IPS-20b (cell line): ENCODE measurements around the gene MTLN.
"Not testable (repeated sequence)": the region's sequence is repeated elsewhere in the genome, so short reads cannot be mapped to it uniquely, and the experiment has no call there.

Experiments used
- H3K27ac ChIP-seq: one replicate; pipeline ENCODE4 v1.5.1; 2013; ENCODE audit warnings: low read length
- H3K27me3 ChIP-seq: 2 replicates; pipeline ENCODE4 v1.6.1; 2013; ENCODE audit warnings: mild to moderate bottlenecking, low read length, inconsistent platforms; ENCODE audit not compliant: insufficient read depth
- H3K36me3 ChIP-seq: 2 replicates; pipeline ENCODE4 v1.6.1; 2013; ENCODE audit warnings: low read depth, mild to moderate bottlenecking, inconsistent platforms, low read length, moderate library complexity; ENCODE audit not compliant: insufficient read depth
- H3K4me1 ChIP-seq: 2 replicates; pipeline ENCODE4 v1.6.1; 2013; ENCODE audit warnings: mild to moderate bottlenecking, control low read depth, inconsistent platforms, low read length, moderate library complexity; ENCODE audit not compliant: insufficient read depth
- H3K4me3 ChIP-seq: 2 replicates; pipeline ENCODE4 v1.5.1; 2013; ENCODE audit warnings: mild to moderate bottlenecking, low read length, inconsistent platforms
- H3K9ac ChIP-seq: 2 replicates; pipeline ENCODE4 v1.6.1; 2013; ENCODE audit warnings: low read depth, mild to moderate bottlenecking, inconsistent platforms, low read length, moderate library complexity
- H3K9me3 ChIP-seq: 2 replicates; pipeline ENCODE4 v1.6.1; 2013; ENCODE audit warnings: mild to moderate bottlenecking, low read depth, low read length, inconsistent platforms; ENCODE audit not compliant: insufficient read depth

Gene MTLN

GRCh38 chr2:110218889-110219288 is 6.5 kb upstream of the MTLN start:
- H3K27ac ChIP-seq, H3K4me3 ChIP-seq, H3K36me3 ChIP-seq, H3K9me3 ChIP-seq, H3K4me1 ChIP-seq, H3K9ac ChIP-seq, H3K27me3 ChIP-seq: not testable (repeated sequence)

- peaks cover 2% of the 10 kb centered on the region; the same call in 1 of the 2 replicates for H3K9me3 ChIP-seq
- H3K27me3 ChIP-seq: no peaks in the 10 kb centered on the region
Observed at GRCh38 chr2:110216803-110217202, 4.5 kb upstream of the MTLN start.

GRCh38 chr2:110216199-110216598 is 3.9 kb upstream of the MTLN start:
- H3K4me1 ChIP-seq: no peaks in the 10 kb centered on the region
- H3K27me3 ChIP-seq: no peaks in the 10 kb centered on the region
- H3K36me3 ChIP-seq: no peaks in the 10 kb centered on the region
- H3K9me3 ChIP-seq: peaks cover 2% of the 10 kb centered on the region; the same call in 1 of the 2 replicates
- H3K4me3 ChIP-seq: no peak overlapping the region
- H3K27ac ChIP-seq: no peak overlapping the region
- no peak overlapping the region for H3K9ac ChIP-seq

More at GRCh38 chr2:110216803-110217202, 4.5 kb upstream of the MTLN start:
- Histone ChIP-seq H3K4me3 (no peak overlapping the region), H3K4me1 (peaks cover under 1% of the 10 kb centered on the region; the same call in 1 of the 2 replicates), H3K27ac (no peak overlapping the region), H3K9ac (no peak overlapping the region), H3K36me3 (no peaks in the 10 kb centered on the region)

- H3K4me1 ChIP-seq: no peaks in the 10 kb centered on the region
- H3K36me3 ChIP-seq: no peaks in the 10 kb centered on the region
- H3K4me3 ChIP-seq: no peak overlapping the region
- no peak overlapping the region for H3K27ac ChIP-seq
- no peak overlapping the region for H3K9ac ChIP-seq
- H3K27me3 ChIP-seq: no peaks in the 10 kb centered on the region
- H3K9me3 ChIP-seq: peaks cover 2% of the 10 kb centered on the region; the same call in 1 of the 2 replicates
Observed at GRCh38 chr2:110215566-110216158, 3.3 kb upstream of the MTLN start.

- Histone ChIP-seq H3K9ac (no peak overlapping the region), H3K36me3 (peaks cover 2% of the 10 kb centered on the region), H3K4me1 (no peaks in the 10 kb centered on the region), H3K9me3 (peaks cover 2% of the 10 kb centered on the region; the same call in 1 of the 2 replicates), H3K27me3 (no peaks in the 10 kb centered on the region), H3K27ac (no peak overlapping the region), H3K4me3 (no peak overlapping the region)
Observed at GRCh38 chr2:110215091-110215490, 2.7 kb upstream of the MTLN start.

- H3K9ac ChIP-seq, H3K27ac ChIP-seq, H3K4me1 ChIP-seq, H3K4me3 ChIP-seq, H3K27me3 ChIP-seq, H3K9me3 ChIP-seq: not testable (repeated sequence)
- H3K36me3 ChIP-seq: peaks cover 10% of the 10 kb centered on the region
Observed at GRCh38 chr2:110213522-110213921, 1.2 kb upstream of the MTLN start.

GRCh38 chr2:110205660-110206455 is 6.5 kb downstream of the MTLN start:
- peaks cover 10% of the 10 kb centered on the region for H3K36me3 ChIP-seq
- H3K4me1 ChIP-seq: no peaks in the 10 kb centered on the region
- H3K9ac ChIP-seq: no peak overlapping the region
- H3K27ac ChIP-seq: no peak overlapping the region
- no peaks in the 10 kb centered on the region for H3K9me3 ChIP-seq
- peak overlapping the region; percentile 93; the same call in 1 of the 2 replicates for H3K4me3 ChIP-seq
- no peaks in the 10 kb centered on the region for H3K27me3 ChIP-seq

- peak within 1 kb of the TSS; percentile 71; the same call in 1 of the 2 replicates for H3K9ac ChIP-seq
- no peaks in the 10 kb centered on the region for H3K4me1 ChIP-seq
- H3K27me3 ChIP-seq: no peaks in the 10 kb centered on the region
- no peaks in the 10 kb centered on the region for H3K9me3 ChIP-seq
- peak within 1 kb of the TSS; percentile 93 for H3K4me3 ChIP-seq
- H3K36me3 ChIP-seq: peaks cover 5% of the 10 kb centered on the region; the same call in 1 of the 2 replicates
- no peak within 1 kb of the TSS for H3K27ac ChIP-seq
Observed at GRCh38 chr2:110204408-110205385, 7.7 kb downstream of the MTLN start, which contains the start of gene NPHP1. Gene NPHP1 (minus strand): TSS chr2:110205013. CDS start chr2:110204968, 45 bp downstream.

GRCh38 chr2:110198016-110198415 is 14.3 kb downstream of the MTLN start:
- Histone ChIP-seq H3K36me3 (no peaks in the 10 kb centered on the region), H3K9me3 (no peaks in the 10 kb centered on the region), H3K4me3 (no peak overlapping the region), H3K9ac (no peak overlapping the region), H3K27ac (no peak overlapping the region), H3K27me3 (no peaks in the 10 kb centered on the region), H3K4me1 (no peaks in the 10 kb centered on the region)

GRCh38 chr2:110197452-110197851 is 14.9 kb downstream of the MTLN start:
- Histone ChIP-seq H3K4me1 (no peaks in the 10 kb centered on the region), H3K9ac (no peak overlapping the region), H3K9me3 (no peaks in the 10 kb centered on the region), H3K27me3 (no peaks in the 10 kb centered on the region), H3K36me3 (no peaks in the 10 kb centered on the region), H3K27ac (no peak overlapping the region), H3K4me3 (no peak overlapping the region)

- not testable (repeated sequence) for H3K27me3 ChIP-seq, H3K4me1 ChIP-seq, H3K27ac ChIP-seq, H3K4me3 ChIP-seq, H3K9me3 ChIP-seq, H3K36me3 ChIP-seq, H3K9ac ChIP-seq
Observed at GRCh38 chr2:110190169-110190568, 22.2 kb downstream of the MTLN start.
